H1 (cell line): ENCODE results near the gene AGBL5. TPM values are rescaled to one million over a fixed set of nuclear protein-coding genes. Genes with fewer than 3 reads are reported as not detected.

Experiments used
- BRCA1 ChIP-seq: IDR thresholded peaks from 2 replicates; pipeline ENCODE4 v1.6.1; 2012; ENCODE audit warnings: low read depth, low read length, improper control_type of control experiment
- CBX8 ChIP-seq: fragments of 300-800, 300-1000 bp; sonication (generic); IDR thresholded peaks from 2 replicates; pipeline ENCODE4 v1.7.1; 2016; ENCODE audit warnings: low read depth, low read length, borderline replicate concordance
- GTF2F1 ChIP-seq: IDR thresholded peaks from 2 replicates; pipeline ENCODE4 v1.6.1; 2012; ENCODE audit warnings: low read depth, low read length, improper control_type of control experiment, borderline replicate concordance
- KDM5A ChIP-seq: fragments of 200-600 bp; IDR thresholded peaks from 2 replicates; pipeline ENCODE4 v1.7.1; 2012; ENCODE audit warnings: mild to moderate bottlenecking, low read length, inconsistent platforms, mixed read lengths
- POU5F1 ChIP-seq: IDR thresholded peaks from 2 replicates; pipeline ENCODE4 v1.6.1; 2011; ENCODE audit warnings: low read depth, mild to moderate bottlenecking, low read length, moderate library complexity
- SP1 ChIP-seq: IDR thresholded peaks from 2 replicates; pipeline ENCODE4 v1.6.1; 2011; ENCODE audit warnings: low read depth, low read length
- polyA plus RNA-seq, 7 experiments: library from polyadenylated mRNA; depleted of rRNA in 3 of 7; stranded (reverse) in 5 of 7; unstranded in 2 of 7; fragments of >200 nt in 5 of 7; fragments of 200-250 nt in 2 of 7; gene quantifications; 1 replicate in 5 of 7; 2 replicates in 1 of 7; 4 replicates in 1 of 7; pipeline versions ENCODE4 v1.2.1 to v1.2.3, GENCODE V29; 2011 to 2013; ENCODE audit warnings: missing spikeins in 2 of 7, mixed read lengths in 2 of 7
- total RNA-seq: library from RNA; stranded (reverse); fragmentation: NEBNext Ultra II Directional; extraction: Animal tissue kit (Norgen Biotek cat#: 25700); gene quantifications from 2 replicates; pipeline ENCODE4 v1.2.1, GENCODE V29; 2021
- TF ChIP-seq, protein P1 (sequence below): IDR thresholded peaks from 2 replicates; pipeline ENCODE4 v1.6.1; 2012; ENCODE audit warnings: inconsistent platforms

The AGBL5 gene
- total and polyA plus RNA-seq, 2 of the 8 experiments (the other 6 are each of a cell fraction or from before 2014, with no cell fraction given), result 45.4 to 62.0 TPM

- TF ChIP-seq GTF2F1, result no peak
- no peak for TF ChIP-seq POU5F1
- TF ChIP-seq KDM5A, result no peak
- TF ChIP-seq CBX8, result no peak
- no peak for TF ChIP-seq BRCA1
- TF ChIP-seq, protein P1, sequence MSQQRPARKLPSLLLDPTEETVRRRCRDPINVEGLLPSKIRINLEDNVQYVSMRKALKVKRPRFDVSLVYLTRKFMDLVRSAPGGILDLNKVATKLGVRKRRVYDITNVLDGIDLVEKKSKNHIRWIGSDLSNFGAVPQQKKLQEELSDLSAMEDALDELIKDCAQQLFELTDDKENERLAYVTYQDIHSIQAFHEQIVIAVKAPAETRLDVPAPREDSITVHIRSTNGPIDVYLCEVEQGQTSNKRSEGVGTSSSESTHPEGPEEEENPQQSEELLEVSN, result no peak
- no peak for TF ChIP-seq SP1
- TF ChIP-seq, all 59 proteins: peak for 0
These were observed 26.1 kb upstream of the AGBL5 start (continued) for GRCh38 chr2:27025281-27025800.
